HL-60 (cell line): ENCODE measurements around the gene MSI2.

Source experiments
- DNase-seq, 2 experiments: peaks; one replicate each; pipeline ENCODE4 v3.0.0-alpha.2; 2010 to 2020; ENCODE audit warnings: low read depth in 1 of 2, low spot score in 1 of 2
- H3K27ac ChIP-seq: fragments of 250-450 bp; sonication (Bioruptor Pico); replicated peaks from 2 replicates; pipeline ENCODE4 v1.5.1; 2020; ENCODE audit warnings: mild to moderate bottlenecking, moderate library complexity
- H3K27me3 ChIP-seq: fragments of 250-450 bp; sonication (Bioruptor Pico); 2 replicates; pipeline ENCODE4 v1.5.1; 2021; ENCODE audit warnings: mild to moderate bottlenecking, moderate library complexity; ENCODE audit not compliant: insufficient read depth, poor library complexity, severe bottlenecking
- H3K4me3 ChIP-seq: replicated peaks from 2 replicates; pipeline ENCODE4 v1.5.1; 2011; ENCODE audit warnings: mild to moderate bottlenecking, control low read depth, low read length; ENCODE audit not compliant: insufficient read depth
- GABPA ChIP-seq: IDR thresholded peaks from 2 replicates; pipeline ENCODE4 v1.6.1; 2012; ENCODE audit warnings: low read depth
- POLR2AphosphoS5 ChIP-seq: IDR thresholded peaks from 2 replicates; pipeline ENCODE4 v1.6.1; 2012; ENCODE audit warnings: low read depth
- SPI1 ChIP-seq: IDR thresholded peaks from 2 replicates; pipeline ENCODE4 v1.6.1; 2012; ENCODE audit warnings: low read depth, mild to moderate bottlenecking, borderline replicate concordance
- TF ChIP-seq, protein P1 (sequence below): IDR thresholded peaks from 2 replicates; pipeline ENCODE4 v1.6.1; 2012; ENCODE audit warnings: low read depth; ENCODE audit not compliant: insufficient replicate concordance
- TF ChIP-seq, protein P2 (sequence below): IDR thresholded peaks from one replicate; pipeline ENCODE4 v1.5.1; 2011; ENCODE audit warnings: low read length, control low read depth, inconsistent platforms; ENCODE audit not compliant: insufficient read depth

The MSI2 gene

DNA sequence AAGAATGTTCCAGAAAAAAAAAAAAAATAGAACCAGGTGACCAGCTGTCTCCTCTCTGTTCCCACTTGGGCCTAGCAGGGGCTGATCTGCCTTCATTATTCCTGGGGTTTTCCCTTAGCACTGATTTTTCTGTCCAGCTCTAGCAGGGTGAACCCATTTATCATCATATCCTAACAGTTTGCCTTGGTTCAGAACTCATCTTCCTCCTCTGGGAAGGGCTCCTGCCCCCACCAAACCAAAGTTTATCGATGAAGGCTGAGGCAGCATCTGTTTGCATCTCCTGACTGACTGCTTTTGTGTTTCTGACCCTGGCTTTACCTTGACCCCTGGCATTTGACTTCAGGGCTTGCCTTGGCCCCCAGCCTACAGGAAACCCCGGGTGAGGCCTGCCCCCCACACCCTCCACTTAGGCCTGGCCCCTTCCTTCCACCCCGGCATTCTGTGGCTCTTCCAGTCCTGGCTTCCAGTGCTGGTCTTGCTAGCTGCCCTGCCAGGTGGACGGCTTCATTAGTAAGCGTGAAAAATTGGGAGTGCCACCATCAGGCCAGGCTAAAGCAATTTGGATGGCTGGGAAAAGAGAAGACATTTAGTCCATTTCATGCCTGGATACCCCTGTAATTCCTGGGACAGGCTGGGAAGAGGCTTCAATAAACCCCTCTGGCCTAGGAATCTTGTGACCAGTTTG lies 323.9 kb downstream of the MSI2 start:
- H3K27ac ChIP-seq, result no peak overlapping the region
- no peak overlapping the region for H3K4me3 ChIP-seq
- DNase-seq, result no peak
- no peaks in the 10 kb centered on the region for H3K27me3 ChIP-seq
- TF ChIP-seq, protein P1, sequence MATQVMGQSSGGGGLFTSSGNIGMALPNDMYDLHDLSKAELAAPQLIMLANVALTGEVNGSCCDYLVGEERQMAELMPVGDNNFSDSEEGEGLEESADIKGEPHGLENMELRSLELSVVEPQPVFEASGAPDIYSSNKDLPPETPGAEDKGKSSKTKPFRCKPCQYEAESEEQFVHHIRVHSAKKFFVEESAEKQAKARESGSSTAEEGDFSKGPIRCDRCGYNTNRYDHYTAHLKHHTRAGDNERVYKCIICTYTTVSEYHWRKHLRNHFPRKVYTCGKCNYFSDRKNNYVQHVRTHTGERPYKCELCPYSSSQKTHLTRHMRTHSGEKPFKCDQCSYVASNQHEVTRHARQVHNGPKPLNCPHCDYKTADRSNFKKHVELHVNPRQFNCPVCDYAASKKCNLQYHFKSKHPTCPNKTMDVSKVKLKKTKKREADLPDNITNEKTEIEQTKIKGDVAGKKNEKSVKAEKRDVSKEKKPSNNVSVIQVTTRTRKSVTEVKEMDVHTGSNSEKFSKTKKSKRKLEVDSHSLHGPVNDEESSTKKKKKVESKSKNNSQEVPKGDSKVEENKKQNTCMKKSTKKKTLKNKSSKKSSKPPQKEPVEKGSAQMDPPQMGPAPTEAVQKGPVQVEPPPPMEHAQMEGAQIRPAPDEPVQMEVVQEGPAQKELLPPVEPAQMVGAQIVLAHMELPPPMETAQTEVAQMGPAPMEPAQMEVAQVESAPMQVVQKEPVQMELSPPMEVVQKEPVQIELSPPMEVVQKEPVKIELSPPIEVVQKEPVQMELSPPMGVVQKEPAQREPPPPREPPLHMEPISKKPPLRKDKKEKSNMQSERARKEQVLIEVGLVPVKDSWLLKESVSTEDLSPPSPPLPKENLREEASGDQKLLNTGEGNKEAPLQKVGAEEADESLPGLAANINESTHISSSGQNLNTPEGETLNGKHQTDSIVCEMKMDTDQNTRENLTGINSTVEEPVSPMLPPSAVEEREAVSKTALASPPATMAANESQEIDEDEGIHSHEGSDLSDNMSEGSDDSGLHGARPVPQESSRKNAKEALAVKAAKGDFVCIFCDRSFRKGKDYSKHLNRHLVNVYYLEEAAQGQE, result no peak
- TF ChIP-seq, protein P2, sequence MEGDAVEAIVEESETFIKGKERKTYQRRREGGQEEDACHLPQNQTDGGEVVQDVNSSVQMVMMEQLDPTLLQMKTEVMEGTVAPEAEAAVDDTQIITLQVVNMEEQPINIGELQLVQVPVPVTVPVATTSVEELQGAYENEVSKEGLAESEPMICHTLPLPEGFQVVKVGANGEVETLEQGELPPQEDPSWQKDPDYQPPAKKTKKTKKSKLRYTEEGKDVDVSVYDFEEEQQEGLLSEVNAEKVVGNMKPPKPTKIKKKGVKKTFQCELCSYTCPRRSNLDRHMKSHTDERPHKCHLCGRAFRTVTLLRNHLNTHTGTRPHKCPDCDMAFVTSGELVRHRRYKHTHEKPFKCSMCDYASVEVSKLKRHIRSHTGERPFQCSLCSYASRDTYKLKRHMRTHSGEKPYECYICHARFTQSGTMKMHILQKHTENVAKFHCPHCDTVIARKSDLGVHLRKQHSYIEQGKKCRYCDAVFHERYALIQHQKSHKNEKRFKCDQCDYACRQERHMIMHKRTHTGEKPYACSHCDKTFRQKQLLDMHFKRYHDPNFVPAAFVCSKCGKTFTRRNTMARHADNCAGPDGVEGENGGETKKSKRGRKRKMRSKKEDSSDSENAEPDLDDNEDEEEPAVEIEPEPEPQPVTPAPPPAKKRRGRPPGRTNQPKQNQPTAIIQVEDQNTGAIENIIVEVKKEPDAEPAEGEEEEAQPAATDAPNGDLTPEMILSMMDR, result no peak
- TF ChIP-seq GABPA (no peak), POLR2AphosphoS5 (no peak), SPI1 (no peak)

DNA sequence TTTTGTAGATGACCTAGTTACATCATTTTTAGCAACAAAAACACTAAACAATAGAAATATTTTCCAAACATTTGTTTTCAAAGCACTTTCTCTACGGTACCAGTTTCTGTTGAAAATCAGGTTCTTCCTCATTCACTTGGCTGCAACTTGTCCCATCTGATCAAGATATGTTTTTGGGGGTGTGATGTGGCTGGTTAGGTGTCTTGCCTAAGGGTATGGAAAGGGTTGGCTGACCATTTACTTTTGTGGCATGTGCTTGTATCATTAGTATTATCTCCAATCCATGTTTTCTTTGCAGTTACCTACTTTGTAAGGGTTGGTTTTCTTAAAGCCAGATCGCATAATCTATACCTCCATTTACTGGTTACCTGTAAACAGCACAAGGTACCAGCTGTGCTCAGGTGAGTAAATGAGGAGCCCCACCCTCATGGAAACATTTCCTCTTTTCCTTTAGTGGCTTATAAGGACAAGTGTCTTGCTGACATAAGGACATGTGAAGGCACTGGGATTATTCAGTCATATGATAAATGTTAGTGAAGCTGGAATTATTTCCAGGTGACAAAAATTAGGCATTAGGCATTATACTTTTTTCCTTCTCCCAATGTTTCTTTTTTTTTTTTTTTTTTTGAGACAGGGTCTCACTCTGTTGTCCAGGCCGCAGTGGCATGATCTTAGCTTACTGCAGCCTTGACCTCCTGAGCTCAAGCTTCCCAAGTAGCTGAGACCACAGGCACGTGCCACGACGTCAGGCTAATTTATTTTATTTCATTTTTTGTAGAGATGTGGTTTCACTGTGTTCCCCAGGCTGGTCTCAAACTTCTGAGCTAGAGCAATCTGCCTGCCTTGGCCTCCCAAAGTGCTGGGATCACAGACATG lies 326.8 kb downstream of the MSI2 start:
- H3K27ac ChIP-seq, result no peak overlapping the region
- TF ChIP-seq, protein P1, result no peak
- TF ChIP-seq SPI1, result no peak
- TF ChIP-seq, protein P2, result no peak
- TF ChIP-seq GABPA, result no peak
- TF ChIP-seq POLR2AphosphoS5, result no peak
- H3K4me3 ChIP-seq, result no peak overlapping the region
- H3K27me3 ChIP-seq, result no peaks in the 10 kb centered on the region
- no peak for DNase-seq

DNA sequence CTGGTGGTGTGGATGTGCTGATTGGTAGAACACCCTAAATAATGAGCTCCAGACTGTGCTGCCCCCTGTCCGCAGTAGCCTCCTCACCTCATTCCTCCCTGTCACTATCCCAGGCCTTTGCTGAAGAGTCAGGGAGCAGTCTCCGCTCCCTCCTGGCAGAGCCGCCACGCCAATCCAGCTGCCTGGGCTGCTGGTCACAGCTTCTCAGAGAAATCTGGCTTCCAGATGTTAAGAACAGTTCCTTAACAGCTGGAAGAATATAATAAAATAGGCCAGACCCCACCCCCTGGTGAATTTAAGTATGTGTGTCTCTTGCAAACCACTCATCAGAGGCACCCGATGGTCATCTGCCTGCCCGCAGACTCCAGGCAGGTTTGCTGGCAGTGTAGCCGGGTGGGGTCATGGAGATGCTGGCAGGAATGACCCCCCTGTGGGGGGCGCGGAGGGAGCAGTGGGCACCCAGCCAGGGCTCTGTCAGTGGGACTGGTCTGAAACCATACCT lies 327.8 kb downstream of the MSI2 start:
- H3K27me3 ChIP-seq, result no peaks in the 10 kb centered on the region
- TF ChIP-seq POLR2AphosphoS5 (no peak), GABPA (no peak), SPI1 (no peak)
- TF ChIP-seq, protein P1, result no peak
- TF ChIP-seq, protein P2, result no peak
- DNase-seq, result no peak
- H3K27ac ChIP-seq, result no peak overlapping the region
- H3K4me3 ChIP-seq, result no peak overlapping the region
